ENCODE measurements around the gene MRPL46.

Gene MRPL46

DNA sequence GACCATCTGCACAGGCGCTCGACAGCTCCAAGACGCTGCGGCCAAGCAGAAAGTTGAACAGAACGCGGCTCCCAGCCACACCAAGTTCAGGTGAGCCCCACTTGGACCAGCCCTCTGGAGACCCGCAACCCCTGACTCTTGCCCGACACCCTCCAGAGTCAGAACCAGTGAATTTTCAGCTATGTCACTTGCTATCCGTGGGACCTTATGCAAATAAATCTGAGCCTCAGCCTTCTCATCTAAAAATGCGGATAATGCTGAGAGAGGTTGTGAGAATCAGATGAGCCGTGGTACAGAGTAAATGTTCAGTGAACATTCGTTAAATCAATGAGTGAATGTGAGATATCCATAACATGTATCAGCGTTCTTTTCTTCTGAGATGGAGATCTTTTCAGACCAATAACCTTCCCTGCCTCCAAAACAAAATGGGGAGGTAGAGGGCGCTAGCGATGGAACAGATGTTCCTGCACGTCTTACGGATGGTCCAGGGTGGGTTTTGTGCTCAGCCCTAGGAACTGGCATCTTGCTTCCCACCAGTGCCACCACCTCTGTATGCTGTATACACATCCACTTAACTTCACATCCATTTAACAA is 844 bp upstream of the MRPL46 start:
- peak overlapping the region; percentile 100 for H3K27ac Mint-ChIP-seq

DNA sequence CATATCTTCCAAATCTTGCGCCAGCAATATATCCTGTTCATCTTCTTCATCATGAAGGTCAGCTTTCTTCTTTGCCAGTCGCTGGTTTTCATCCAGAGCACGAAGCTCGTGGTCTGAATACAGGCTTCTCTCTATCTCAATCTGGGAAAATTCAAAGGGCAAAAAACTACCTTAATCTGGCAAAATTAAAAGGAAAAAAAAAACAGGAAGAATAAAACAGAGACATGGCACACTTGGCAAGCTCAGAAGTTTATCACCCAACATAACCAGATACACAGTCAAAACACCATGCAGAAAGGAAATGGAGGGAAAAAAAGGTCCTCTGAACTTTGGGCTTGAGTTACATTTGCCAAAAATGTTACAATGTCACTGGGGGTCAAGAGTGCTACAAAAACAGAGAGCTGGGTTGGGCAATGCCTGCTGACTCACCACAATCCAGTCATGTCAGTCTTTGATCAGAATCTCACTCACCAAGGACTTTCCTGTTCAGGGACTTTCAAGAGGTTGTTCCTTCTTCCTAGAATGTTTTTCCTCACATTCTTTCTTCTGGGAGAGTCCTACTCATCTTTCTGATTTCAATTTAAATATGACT is 1.5 kb downstream of the MRPL46 start:
- Mint-ChIP-seq H3K36me3 (ENCODE audit: low read depth) (peaks cover 32% of the 10 kb centered on the region), H3K4me3 (peak overlapping the region in 2 of 3 experiments; percentile 79 to 95), H3K9me3 (no peaks in the 10 kb centered on the region), H3K27me3 (ENCODE audit: low read depth) (no peaks in the 10 kb centered on the region), H3K27ac (no peak overlapping the region), H3K4me1 (peaks cover 15% of the 10 kb centered on the region)
- TF ChIP-seq, protein P1, sequence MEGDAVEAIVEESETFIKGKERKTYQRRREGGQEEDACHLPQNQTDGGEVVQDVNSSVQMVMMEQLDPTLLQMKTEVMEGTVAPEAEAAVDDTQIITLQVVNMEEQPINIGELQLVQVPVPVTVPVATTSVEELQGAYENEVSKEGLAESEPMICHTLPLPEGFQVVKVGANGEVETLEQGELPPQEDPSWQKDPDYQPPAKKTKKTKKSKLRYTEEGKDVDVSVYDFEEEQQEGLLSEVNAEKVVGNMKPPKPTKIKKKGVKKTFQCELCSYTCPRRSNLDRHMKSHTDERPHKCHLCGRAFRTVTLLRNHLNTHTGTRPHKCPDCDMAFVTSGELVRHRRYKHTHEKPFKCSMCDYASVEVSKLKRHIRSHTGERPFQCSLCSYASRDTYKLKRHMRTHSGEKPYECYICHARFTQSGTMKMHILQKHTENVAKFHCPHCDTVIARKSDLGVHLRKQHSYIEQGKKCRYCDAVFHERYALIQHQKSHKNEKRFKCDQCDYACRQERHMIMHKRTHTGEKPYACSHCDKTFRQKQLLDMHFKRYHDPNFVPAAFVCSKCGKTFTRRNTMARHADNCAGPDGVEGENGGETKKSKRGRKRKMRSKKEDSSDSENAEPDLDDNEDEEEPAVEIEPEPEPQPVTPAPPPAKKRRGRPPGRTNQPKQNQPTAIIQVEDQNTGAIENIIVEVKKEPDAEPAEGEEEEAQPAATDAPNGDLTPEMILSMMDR (IDR thresholded peaks at IDR 0.05; ENCODE audit: unreplicated experiment in 3 of 3): no peak

More for the DNA sequence above, 844 bp upstream of the MRPL46 start:
- Mint-ChIP-seq H3K9me3 (no peaks in the 10 kb centered on the region), H3K4me3 (peak overlapping the region in 1 of 3 experiments; percentile 95), H3K27me3 (ENCODE audit: low read depth) (no peaks in the 10 kb centered on the region), H3K4me1 (peaks cover 15% of the 10 kb centered on the region), H3K36me3 (ENCODE audit: low read depth) (peaks cover 34% of the 10 kb centered on the region)
- TF ChIP-seq, protein P1 (IDR thresholded peaks at IDR 0.05; ENCODE audit: unreplicated experiment in 3 of 3): peak in 1 of 3 experiments; percentile 15

DNA sequence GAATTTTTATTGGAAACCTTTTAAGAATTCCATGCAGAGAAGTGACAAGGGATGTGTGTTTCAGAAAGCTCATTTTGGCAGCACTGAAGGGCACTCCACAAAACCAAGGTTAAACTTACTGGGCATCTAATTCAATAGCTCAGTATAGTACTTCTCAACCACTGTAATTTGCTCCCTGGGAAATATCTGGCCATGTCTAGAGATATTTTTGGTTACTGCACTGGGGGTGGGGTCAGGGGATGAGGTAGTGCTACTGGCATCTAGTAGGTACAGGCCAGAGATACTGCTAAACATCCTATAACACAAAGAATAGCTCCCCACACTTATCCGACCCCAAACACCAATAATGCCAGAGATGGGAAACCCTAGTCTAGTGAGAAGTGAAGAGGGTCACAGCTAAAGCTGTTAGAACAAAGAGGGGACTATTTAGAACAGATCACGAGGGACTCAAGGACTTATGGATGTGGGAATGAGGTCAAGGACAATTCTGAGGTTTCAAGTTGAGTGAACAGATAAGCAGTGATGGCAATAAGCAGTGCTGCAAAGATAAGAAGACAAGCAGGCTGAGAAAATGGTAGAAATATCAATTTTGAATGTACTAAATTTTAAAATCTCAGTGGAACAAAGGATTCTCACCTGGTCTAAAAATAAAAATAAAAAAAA is 3.2 kb downstream of the MRPL46 start:
- peaks cover 43% of the 10 kb centered on the region for H3K36me3 Mint-ChIP-seq (ENCODE audit: low read depth)
- peak overlapping the region; percentile 30 to 75 (median 60) for H3K4me3 Mint-ChIP-seq
- peaks cover 15% of the 10 kb centered on the region for H3K4me1 Mint-ChIP-seq
- no peak overlapping the region for H3K27ac Mint-ChIP-seq
- TF ChIP-seq, protein P1 (IDR thresholded peaks at IDR 0.05; ENCODE audit: unreplicated experiment in 3 of 3): no peak
- H3K27me3 Mint-ChIP-seq (ENCODE audit: low read depth): no peaks in the 10 kb centered on the region
- H3K9me3 Mint-ChIP-seq: no peaks in the 10 kb centered on the region

DNA sequence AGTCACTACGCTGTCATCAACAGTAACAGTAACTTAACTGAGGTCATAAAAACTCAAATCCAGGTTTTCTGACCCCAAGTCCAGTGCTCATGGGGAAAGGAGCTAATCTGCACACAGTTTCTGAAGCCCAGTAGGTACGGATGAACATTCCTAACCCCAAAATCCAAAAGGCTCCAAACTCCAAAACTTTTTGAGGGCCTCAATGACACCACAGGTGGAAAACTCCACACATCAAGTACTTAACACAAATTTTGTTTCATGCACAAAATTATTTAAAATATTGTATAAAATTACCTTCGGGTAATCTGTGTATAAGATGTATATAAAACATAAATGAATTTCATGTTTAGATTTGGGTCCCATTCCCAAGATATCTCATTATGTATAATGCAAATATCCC is 10.5 kb downstream of the MRPL46 start:
- Mint-ChIP-seq H3K27me3 (ENCODE audit: low read depth) (no peaks in the 10 kb centered on the region), H3K27ac (no peak overlapping the region), H3K9me3 (no peaks in the 10 kb centered on the region), H3K4me1 (peaks cover 11% of the 10 kb centered on the region), H3K4me3 (no peak overlapping the region), H3K36me3 (ENCODE audit: low read depth) (peaks cover 21% of the 10 kb centered on the region)
- TF ChIP-seq, protein P1 (IDR thresholded peaks at IDR 0.05; ENCODE audit: unreplicated experiment in 3 of 3): no peak

DNA sequence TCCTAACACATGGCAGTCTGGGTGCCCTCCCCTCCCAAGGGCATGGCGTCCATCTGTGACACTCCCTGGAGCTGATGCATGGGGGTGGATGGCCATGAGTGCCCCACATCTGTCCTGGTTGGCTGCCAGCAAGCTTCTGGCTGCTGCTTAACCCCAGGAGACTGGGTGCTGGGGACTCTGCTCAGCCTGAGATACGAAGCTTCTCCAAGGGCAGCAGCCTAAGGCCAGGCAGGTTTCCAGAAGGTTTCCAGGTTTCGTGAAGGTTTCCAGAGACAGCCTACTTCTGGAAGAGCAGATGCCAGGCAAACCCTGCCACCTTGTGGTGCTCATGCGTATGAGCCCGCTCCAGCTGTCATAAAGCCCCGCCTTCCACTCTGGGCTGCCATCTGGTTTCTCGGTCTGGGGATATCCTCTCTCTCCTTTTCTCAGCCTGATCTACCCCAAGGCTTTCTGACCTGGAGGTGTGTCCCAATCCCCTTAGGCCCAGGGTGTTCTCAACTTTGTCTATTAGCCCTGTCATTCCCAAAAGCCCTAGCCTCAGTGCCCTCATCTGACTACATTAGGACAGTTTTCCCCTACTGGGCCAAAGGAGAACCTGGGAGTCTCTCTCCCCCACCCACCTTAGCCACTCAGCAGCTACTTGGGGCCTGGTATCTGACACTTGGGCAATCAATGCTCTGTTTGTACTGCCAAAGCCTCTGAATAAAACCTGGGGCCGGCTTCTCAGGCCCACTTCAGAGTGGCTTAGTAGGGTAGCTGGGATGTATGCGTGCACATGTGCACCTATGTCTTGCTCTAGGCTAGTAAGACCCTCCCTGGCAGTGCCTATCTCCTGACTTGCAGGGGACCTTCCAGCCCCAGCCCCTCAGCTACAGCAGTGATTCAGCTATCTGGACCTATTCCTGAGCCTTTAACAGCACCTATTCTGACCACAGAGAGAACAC is 12.0 kb downstream of the MRPL46 start:
- TF ChIP-seq, protein P1 (IDR thresholded peaks at IDR 0.05; ENCODE audit: unreplicated experiment in 3 of 3): peak; percentile 67 to 73 (median 73)
- peaks cover 11% of the 10 kb centered on the region for H3K4me1 Mint-ChIP-seq
- no peaks in the 10 kb centered on the region for H3K9me3 Mint-ChIP-seq
- peaks cover 14% of the 10 kb centered on the region for H3K36me3 Mint-ChIP-seq (ENCODE audit: low read depth)
- no peaks in the 10 kb centered on the region for H3K27me3 Mint-ChIP-seq (ENCODE audit: low read depth)
- peak overlapping the region in 1 of 3 experiments; percentile 41 for H3K27ac Mint-ChIP-seq
- H3K4me3 Mint-ChIP-seq: no peak overlapping the region

Data from nephron (organoid).